ENCODE measurements around the gene TMEM198.

DNA sequence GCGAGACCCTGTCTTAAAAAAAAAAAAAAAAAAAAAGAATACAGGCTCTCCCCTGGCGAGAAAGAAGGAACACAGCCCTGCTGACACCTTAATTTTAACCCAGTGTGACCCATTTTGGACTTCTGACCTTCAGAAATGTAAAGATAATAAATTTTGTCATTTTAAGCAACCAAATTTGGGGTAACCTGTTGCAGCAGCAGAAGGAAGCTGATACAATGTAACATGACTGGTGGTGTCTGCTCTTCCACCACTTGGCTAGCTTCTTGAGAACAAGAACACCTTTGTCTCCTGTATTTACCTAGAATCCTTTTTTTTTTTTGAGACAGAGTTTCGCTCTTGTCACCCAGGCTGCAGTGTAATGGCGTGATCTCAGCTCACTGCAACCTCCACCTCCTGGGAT lies 47.3 kb downstream of the TMEM198 start:
- TF ChIP-seq ELF4 (IDR thresholded peaks at IDR 0.05) (no peak), FOXM1 (IDR thresholded peaks at IDR 0.05; ENCODE audit: borderline replicate concordance) (no peak)

Data from HEK293T (cell line).